Left colon (tissue), 2 donors: ENCODE results near the gene GON4L. TPM values are rescaled to one million over a fixed set of nuclear protein-coding genes. Genes with fewer than 3 reads are reported as not detected.

Experiments used
- ATAC-seq: fragments of 200-7000 bp; cut with Tn5 transposase; one replicate; pipeline ENCODE4 v1.9.1; 2020; ENCODE audit warnings: mild to moderate bottlenecking, moderate library complexity
- DNase-seq, 2 donors: peaks; one replicate each; pipeline ENCODE4 v3.0.0-alpha.2; 2020
- intact Hi-C, 2 donors: fragments of 100-400 bp; cut with DNase I in 1 of 2; cut with micrococcal nuclease in 1 of 2; formaldehyde crosslinking; loops; one replicate each; pipeline versions ENCODE4 v1.11.2 to v1.14.0; 2022; cut with DNase I, micrococcal nuclease
- total RNA-seq, 2 donors: library from RNA; stranded (reverse); fragmentation: NEBNext Ultra II Directional; extraction: Animal tissue kit (Norgen Biotek cat#: 25700); gene quantifications; one replicate each; pipeline ENCODE4 v1.2.1, GENCODE V29; 2021
- donor health status: DM: no; HTN: no; CAD: no.
- donor health status: DM: yes; HTN: yes; CAD: no.

Gene GON4L
- total RNA-seq, 2 donors from 2014 or later = 38.2 to 41.2 TPM

- intact Hi-C loops = no loop called here
- no peak for DNase-seq
- no peak for ATAC-seq
These were observed 25.2 kb upstream of the GON4L start for GRCh38 chr1:155882235-155882634.

GRCh38 chr1:155880950-155881349, 23.9 kb upstream of the GON4L start:
- ATAC-seq (no peak), DNase-seq (no peak)
- intact Hi-C loops = no loop called here

- intact Hi-C loops = no loop called here
- ATAC-seq = no peak
These were observed 23.2 kb upstream of the GON4L start for GRCh38 chr1:155880251-155880650.

GRCh38 chr1:155877945-155878344, 20.9 kb upstream of the GON4L start:
- intact Hi-C loops = no loop called here

More at GRCh38 chr1:155880251-155880650, 23.2 kb upstream of the GON4L start:
- DNase-seq = no peak

GRCh38 chr1:155873860-155874259, 16.8 kb upstream of the GON4L start:
- peak in 1 of 2 donors; percentile 41 for DNase-seq
- intact Hi-C loops = no loop called here
- ATAC-seq = peak; percentile 78

More at GRCh38 chr1:155877945-155878344, 20.9 kb upstream of the GON4L start:
- no peak for DNase-seq
- ATAC-seq = no peak

- ATAC-seq = no peak
- intact Hi-C loops = no loop called here
- no peak for DNase-seq
These were observed 15.5 kb upstream of the GON4L start for GRCh38 chr1:155872527-155872926.

GRCh38 chr1:155871390-155871789, 14.4 kb upstream of the GON4L start:
- ATAC-seq (no peak), DNase-seq (peak in 1 of 2 donors; percentile 11)
- intact Hi-C loops = no loop called here

GRCh38 chr1:155867766-155868165, 10.8 kb upstream of the GON4L start:
- intact Hi-C loops = no loop called here
- ATAC-seq = no peak
- DNase-seq = no peak

- ATAC-seq (no peak), DNase-seq (no peak)
- intact Hi-C loops = no loop called here
These were observed 7.4 kb upstream of the GON4L start for GRCh38 chr1:155864393-155864792.

- no peak for DNase-seq
- ATAC-seq = no peak
- intact Hi-C loops = no loop called here
These were observed 4.9 kb upstream of the GON4L start for GRCh38 chr1:155861896-155862295.

GRCh38 chr1:155860970-155861510, 4.0 kb upstream of the GON4L start:
- DNase-seq = no peak
- intact Hi-C loops = no loop called here
- ATAC-seq = no peak

- intact Hi-C loops = no loop called here
- no peak for ATAC-seq
- DNase-seq = peak; percentile 51 to 53
These were observed 3.2 kb upstream of the GON4L start for GRCh38 chr1:155859881-155860871.

GRCh38 chr1:155859234-155859829, 2.3 kb upstream of the GON4L start, which contains the start of gene SYT11:
SYT11 (plus strand) TSS chr1:155859567; CDS start chr1:155859762, 195 bp downstream.
- DNase-seq (peak; percentile 95 to 97), ATAC-seq (peak; percentile 88)
- intact Hi-C loops = no loop called here

- DNase-seq = peak in 1 of 2 donors; percentile 22
- peak; percentile 1 for ATAC-seq
- intact Hi-C loops = no loop called here
These were observed 1.8 kb upstream of the GON4L start for GRCh38 chr1:155858800-155859233.

GRCh38 chr1:155856257-155856974, 598 bp downstream of the GON4L start:
- DNase-seq (peak in 1 of 2 donors; percentile 11), ATAC-seq (no peak)
- intact Hi-C loops = no loop called here

GRCh38 chr1:155850345-155850744, 6.7 kb downstream of the GON4L start:
- no peak for DNase-seq
- no peak for ATAC-seq
- intact Hi-C loops = no loop called here

- ATAC-seq = no peak
- intact Hi-C loops = no loop called here
- DNase-seq = no peak
These were observed 9.0 kb downstream of the GON4L start for GRCh38 chr1:155847823-155848529.

GRCh38 chr1:155844860-155845421, 12.1 kb downstream of the GON4L start:
- intact Hi-C loops = no loop called here
- ATAC-seq (peak; percentile 63), DNase-seq (no peak)
